SKM-1 treated with dmso at 0.1 percent for 144 hours (cell line): ENCODE data around the gene C11orf21.
"Not testable (repeated sequence)": the region's sequence is repeated elsewhere in the genome, so short reads cannot be mapped to it uniquely, and the experiment has no call there.

Source experiments
- DNase-seq: peaks from one replicate; lab custom pipeline; 2025; ENCODE audit not compliant: unreplicated experiment; lab: John Stamatoyannopoulos, UW

Gene C11orf21

DNA sequence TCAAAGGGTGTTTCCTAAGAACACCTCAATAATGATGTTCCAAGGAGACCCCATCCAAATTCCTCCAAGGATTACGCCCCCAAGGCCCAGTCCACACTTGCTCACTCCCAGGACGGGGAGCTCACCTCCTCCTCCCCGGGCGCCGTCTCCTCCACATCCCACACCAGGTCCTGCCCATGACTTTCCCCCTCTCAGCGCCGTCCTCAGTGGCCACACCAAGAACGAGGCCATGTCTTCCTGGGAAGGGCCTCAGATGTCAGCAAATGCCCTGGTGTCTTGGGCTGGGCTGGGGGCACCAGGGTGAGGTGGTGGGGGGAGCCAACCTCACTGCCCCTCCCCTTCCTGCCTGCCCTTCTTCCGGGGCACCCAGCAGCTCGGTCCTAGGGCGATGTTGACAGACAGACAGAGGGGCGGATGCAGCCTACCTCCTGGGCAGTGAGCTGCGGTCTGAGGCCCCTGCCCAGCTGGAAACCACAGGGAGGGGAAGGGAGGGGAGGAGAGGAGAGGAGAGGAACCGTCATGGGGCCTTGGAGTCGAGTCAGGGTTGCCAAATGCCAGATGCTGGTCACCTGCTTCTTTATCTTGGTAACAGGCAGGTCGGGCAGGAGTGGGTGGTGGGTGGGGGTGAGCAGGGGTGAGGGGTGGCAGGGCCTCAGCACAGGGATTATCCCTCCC, at the start of gene C11orf21, which contains the start of gene TSPAN32:
C11orf21 (minus strand) TSS at position 288 of the 675 bp plus-strand sequence; CDS start at position 178, 110 bp downstream.
TSPAN32 (plus strand) TSS at position 383 of the 675 bp plus-strand sequence; CDS start at position 520, 137 bp downstream.
- peak; percentile 96 for DNase-seq

DNA sequence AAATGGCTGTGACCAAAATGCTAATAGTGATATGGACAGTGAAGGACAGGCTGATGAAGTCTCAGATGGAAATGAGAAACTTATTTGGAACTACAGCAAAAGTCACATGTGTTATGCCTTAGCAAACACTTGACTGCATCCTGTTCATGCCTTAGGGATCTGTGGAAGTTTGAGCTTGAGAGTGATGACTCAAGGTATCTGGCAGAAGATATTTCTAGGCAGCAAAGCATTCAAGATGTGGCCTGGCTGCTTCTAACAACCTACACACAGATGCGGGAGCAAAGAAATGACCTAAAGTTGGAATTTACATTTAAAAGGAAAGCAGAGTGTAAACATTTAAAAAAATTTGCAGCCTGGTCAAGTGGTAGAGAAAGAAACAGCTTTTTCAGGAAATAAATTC, 47.3 kb upstream of the C11orf21 start:
- DNase-seq = no peak

DNA sequence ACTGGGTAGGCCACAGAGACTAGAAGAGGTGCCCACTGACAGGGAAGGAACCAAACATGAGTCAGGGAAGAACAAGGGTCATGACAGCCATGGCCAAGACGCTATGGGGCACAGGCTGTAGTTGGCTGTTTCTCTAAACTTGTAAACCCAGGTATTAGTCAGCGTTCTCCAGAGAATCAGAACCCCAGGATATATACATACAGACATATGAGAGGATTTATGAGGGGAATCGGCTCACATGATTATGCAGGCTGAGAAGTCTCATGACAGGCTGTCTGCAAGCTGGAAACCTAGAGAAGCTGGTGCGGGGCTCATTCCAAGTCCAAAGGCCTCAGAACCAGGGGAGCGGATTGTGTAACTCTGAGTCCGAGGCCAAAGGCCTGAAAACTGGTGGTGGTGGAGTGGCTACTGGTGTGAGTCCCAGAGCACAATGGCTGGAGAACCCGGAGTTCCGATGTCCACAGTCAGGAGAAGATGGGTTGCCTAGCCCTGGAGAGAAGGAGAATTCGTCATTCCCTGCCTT, 45.7 kb upstream of the C11orf21 start:
- DNase-seq = no peak

DNA sequence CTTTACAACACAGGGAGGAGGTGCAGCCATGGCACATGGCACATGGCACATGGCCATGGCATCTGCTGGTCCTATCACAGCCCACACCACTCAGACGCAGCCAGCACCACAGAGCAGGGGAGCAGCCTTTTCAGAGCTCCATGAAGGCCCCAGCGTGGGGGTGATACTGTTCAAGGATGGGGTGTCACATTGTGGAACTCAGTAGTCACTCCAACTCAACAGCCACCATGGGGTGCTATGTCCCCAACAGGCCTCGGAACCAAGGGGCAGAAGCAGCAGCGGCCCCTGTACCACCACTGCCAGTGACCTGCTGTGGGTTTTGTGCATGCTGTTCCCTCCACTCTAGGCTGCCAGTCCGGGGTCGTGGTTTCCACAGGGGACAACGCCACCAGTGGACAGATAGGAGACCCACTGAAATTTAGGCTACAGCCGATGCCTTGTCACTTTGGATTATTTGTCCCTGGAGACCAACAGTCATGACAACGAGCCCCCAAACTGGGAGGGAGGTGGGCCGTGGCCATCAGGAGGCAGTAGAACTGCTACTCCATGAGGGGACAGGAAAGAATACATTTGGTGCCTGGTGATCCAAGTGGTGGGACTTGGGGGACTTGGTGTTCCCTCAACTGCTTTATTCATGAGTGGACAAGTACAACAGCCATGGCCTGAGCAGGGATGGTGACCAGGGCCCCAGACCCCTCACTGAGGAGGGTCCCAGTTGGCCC, 45.0 kb upstream of the C11orf21 start:
- no peak for DNase-seq

DNA sequence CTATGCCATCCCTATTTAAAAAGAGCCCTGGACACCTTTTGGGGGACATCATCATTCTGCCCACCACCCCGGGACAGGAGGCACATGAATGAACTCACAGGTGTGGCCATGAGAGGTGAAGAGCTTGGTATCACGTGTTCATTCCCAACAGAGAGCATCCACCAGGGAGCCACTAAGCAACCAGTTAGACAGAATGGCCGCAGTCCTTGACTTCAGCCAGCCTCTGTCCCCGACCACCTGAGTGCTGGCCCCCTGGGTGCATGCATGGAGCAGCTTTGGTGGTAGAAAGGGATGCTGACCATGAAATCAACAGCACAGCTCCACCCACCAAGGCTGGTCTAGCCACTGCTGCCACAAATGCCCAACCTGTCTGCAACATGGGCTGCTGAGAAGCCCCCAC, 44.3 kb upstream of the C11orf21 start:
- DNase-seq = no peak

- no peak for DNase-seq
Observed at GRCh38 chr11:2345050-2345449, 43.3 kb upstream of the C11orf21 start.

DNA sequence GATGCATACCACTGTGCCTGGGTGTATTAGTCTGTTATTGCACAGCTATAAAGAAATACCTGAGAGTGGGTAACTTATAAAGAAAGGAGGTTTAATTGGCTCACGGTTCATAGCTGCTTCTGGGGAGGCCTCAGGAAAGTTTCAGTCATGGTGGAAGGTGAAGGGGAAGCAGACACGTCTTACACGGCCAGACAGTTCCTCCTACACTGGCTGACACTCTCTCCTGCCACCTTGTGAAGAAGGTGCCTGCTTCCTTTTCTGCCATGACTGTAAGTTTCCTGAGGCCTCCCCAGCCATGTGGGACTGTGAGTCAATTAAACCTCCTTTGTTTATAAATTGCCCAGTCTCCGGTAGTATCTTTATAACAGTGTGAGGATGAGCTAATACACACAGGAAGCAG, 41.8 kb upstream of the C11orf21 start:
- DNase-seq = no peak

GRCh38 chr11:2342981-2343380, 41.3 kb upstream of the C11orf21 start:
- no peak for DNase-seq

- no peak for DNase-seq
Observed at GRCh38 chr11:2342557-2342956, 40.8 kb upstream of the C11orf21 start.

DNA sequence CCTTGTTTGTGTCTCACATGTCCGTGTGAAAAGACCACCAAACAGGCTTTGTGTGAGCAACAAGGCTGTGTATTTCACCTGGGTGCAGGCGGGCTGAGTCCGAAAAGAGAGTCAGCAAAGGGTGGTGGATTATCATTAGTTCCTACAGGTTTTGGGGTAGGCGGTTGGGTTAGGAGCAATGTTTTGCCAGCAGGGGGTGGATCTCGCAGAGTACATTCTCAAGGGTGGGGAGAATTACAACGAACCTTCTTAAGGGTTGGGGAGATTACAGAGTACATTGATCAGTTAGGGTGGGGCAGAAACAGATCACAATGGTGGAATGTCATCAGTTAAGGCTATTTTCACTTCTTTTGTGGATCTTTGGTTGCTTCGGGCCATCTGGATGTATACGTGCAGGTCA, 37.0 kb upstream of the C11orf21 start:
- DNase-seq = not testable (repeated sequence)

- not testable (repeated sequence) for DNase-seq
Observed at GRCh38 chr11:2335286-2335685, 33.6 kb upstream of the C11orf21 start.

DNA sequence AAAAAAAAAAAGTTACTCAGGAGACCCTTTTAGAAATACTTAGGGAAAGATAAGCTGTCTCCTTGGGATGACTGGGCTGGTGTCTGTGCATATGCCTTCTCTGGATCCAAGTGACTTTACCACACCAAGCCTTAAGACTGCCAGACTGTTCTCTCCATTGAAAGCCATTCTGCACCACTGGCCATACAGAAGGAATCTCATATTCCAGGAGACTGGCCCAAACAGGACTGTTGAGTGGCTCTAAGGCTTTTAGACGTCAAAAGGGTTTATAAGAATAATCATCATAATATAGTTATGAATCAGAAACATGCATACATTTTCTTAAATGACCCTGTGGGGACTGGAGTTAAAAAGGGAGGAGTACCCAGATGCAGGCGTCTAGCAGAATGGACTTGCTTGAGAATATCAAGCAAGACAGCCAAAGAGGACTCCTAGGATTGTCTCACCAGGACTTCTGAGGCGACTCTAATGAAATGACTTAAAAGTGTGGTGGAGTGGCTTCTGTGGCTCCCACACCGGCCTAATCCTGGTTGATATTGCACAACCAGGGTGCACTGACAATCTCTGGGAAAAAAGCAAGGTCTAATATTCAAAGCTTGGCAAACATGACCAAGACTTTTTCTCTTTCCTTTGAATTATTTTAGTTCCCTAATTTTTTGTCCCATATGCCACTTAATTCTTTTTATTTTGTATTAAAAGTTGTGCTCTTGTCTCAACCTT, 31.9 kb upstream of the C11orf21 start:
- DNase-seq = not testable (repeated sequence)

- not testable (repeated sequence) for DNase-seq
Observed at GRCh38 chr11:2332569-2332968, 30.9 kb upstream of the C11orf21 start.

GRCh38 chr11:2331404-2331803, 29.7 kb upstream of the C11orf21 start:
- DNase-seq = no peak

GRCh38 chr11:2330696-2331095, 29.0 kb upstream of the C11orf21 start:
- DNase-seq = no peak

- DNase-seq = no peak
Observed at GRCh38 chr11:2329551-2329950, 27.8 kb upstream of the C11orf21 start.

DNA sequence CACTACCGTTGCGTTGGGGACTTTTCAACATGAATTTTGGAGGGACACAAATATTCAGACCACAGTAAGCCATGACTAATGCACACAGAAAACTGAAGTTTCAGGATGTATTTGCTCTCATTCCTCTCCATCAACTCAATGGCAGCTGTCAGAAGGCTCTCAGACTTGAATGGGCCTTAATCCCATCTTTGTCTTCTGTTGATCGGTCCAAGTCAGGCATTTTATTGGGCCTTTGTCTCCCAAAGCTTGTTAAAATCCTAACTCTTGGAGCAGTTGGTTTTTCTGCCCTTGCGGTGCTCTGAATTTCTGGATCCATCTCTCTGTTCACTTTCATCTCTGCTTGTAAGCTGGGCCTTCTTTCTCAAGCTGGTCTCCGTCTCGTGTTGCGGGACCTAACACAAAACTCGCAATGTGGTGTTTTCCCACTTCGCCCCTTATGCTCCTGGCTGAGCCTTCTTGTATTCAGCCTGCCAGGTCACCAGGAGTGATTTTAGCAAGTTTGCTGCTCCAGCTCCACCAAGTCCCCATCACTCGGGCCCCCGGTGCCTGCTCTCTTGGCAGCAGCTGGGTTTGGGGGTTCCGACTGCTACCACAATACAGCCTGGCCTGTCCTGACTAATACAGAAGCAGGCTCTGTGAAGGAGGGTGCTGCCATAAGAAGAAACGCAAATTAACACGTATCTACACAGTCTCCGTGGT, 27.1 kb upstream of the C11orf21 start:
- DNase-seq = no peak

- DNase-seq = no peak
Observed at GRCh38 chr11:2328021-2328420, 26.3 kb upstream of the C11orf21 start.

- DNase-seq = no peak
Observed at GRCh38 chr11:2327032-2327431, 25.3 kb upstream of the C11orf21 start.

DNA sequence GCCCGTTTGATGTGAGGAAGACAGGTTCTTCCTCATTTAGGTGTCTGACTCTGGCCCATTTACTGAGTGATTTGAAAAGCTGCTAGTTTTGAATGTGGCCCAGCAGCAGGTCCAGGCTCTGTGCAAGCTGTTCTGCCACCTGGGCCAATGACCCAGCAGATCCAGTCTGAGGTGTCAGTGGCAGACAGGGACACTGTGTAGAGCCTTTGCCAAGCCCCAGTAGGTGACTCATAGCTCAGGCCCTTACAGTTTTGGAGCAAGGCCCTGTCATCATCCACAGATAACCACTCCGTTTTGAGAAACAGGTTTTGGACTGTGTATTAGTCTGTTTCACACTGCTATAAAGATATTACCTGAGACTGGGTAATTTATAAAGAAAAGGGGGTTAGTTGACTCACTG, 24.0 kb upstream of the C11orf21 start:
- no peak for DNase-seq

- DNase-seq = no peak
Observed at GRCh38 chr11:2325123-2325522, 23.4 kb upstream of the C11orf21 start.
